ENCODE measurements around the gene CD59. TPM values are rescaled to one million over a fixed set of nuclear protein-coding genes. Genes with fewer than 3 reads are reported as not detected.

The CD59 gene
- total RNA-seq, 4 donors from 2014 or later, result 309 to 520 (median 422) TPM

DNA sequence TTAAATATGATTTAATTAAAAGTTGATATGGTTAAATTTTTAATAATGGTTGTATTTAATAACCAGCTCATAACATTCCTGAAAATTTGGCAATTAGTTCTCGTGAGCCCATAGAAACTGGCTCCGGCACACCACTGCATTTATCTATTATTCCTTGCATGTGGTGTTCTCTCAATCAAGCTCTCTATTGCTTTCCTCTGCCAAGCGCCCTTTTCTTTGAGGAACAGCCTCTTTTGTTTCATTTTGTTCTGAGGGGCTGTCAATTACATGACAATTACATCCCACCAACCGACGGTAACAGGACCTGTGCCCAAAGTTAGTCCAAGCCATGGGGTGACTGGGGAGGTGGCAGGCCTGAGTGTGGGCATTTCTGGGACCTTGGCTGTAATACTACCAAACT lies 43.7 kb downstream of the CD59 start:
- H3K4me3 ChIP-seq, result no peak overlapping the region
- H3K27me3 ChIP-seq, result no peaks in the 10 kb centered on the region
- peaks cover 80% of the 10 kb centered on the region for H3K4me1 ChIP-seq
- no peaks in the 10 kb centered on the region for H3K36me3 ChIP-seq
- H3K27ac ChIP-seq, result peak overlapping the region; percentile 91
- TF ChIP-seq EP300 (IDR thresholded peaks at IDR 0.05) (no peak), POLR2AphosphoS5 (IDR thresholded peaks at IDR 0.05) (no peak), POLR2A (IDR thresholded peaks at IDR 0.05) (no peak)
- TF ChIP-seq, protein P1, sequence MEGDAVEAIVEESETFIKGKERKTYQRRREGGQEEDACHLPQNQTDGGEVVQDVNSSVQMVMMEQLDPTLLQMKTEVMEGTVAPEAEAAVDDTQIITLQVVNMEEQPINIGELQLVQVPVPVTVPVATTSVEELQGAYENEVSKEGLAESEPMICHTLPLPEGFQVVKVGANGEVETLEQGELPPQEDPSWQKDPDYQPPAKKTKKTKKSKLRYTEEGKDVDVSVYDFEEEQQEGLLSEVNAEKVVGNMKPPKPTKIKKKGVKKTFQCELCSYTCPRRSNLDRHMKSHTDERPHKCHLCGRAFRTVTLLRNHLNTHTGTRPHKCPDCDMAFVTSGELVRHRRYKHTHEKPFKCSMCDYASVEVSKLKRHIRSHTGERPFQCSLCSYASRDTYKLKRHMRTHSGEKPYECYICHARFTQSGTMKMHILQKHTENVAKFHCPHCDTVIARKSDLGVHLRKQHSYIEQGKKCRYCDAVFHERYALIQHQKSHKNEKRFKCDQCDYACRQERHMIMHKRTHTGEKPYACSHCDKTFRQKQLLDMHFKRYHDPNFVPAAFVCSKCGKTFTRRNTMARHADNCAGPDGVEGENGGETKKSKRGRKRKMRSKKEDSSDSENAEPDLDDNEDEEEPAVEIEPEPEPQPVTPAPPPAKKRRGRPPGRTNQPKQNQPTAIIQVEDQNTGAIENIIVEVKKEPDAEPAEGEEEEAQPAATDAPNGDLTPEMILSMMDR (IDR thresholded peaks at IDR 0.05), result no peak
- no peak for DNase-seq (ENCODE audit: low spot score in 2 of 2)
- 56% methylated on average over 5 of the region's 5 CpGs for WGBS
- no peaks in the 10 kb centered on the region for H3K9me3 ChIP-seq

DNA sequence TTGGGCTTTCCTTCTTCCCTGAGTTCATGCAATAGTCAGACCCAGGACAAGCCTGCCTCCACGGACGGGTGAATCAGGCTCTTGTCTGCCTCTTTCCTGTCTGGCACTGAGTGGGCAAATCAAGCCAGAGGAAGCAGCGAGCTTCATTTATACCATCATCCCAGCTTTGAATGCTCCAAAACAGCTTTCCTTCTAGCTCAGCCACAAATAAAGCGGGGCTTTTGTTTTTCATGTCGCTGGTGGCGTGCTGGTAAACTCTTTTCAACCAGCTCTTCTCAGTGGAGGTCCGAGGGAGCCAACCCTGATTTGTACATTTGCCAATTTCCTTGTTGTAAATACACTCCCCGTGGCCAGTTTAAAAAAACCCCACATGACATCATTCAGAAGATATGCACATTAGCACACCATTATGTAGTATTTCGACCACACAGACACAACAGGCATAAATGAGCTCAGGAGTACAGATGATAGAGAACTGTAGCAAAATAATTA lies 44.2 kb downstream of the CD59 start:
- Histone ChIP-seq H3K27ac (peak overlapping the region; percentile 91), H3K4me1 (peaks cover 75% of the 10 kb centered on the region), H3K27me3 (no peaks in the 10 kb centered on the region), H3K36me3 (no peaks in the 10 kb centered on the region), H3K9me3 (no peaks in the 10 kb centered on the region), H3K4me3 (no peak overlapping the region)
- TF ChIP-seq POLR2A (IDR thresholded peaks at IDR 0.05) (no peak), POLR2AphosphoS5 (IDR thresholded peaks at IDR 0.05) (peak in 1 of 3 donors; percentile 44), EP300 (IDR thresholded peaks at IDR 0.05) (no peak)
- TF ChIP-seq, protein P1 (IDR thresholded peaks at IDR 0.05), result no peak
- DNase-seq (ENCODE audit: low spot score in 2 of 2), result peak in 1 of 2 donors; percentile 87
- WGBS, result 20% methylated on average over 9 of the region's 9 CpGs

DNA sequence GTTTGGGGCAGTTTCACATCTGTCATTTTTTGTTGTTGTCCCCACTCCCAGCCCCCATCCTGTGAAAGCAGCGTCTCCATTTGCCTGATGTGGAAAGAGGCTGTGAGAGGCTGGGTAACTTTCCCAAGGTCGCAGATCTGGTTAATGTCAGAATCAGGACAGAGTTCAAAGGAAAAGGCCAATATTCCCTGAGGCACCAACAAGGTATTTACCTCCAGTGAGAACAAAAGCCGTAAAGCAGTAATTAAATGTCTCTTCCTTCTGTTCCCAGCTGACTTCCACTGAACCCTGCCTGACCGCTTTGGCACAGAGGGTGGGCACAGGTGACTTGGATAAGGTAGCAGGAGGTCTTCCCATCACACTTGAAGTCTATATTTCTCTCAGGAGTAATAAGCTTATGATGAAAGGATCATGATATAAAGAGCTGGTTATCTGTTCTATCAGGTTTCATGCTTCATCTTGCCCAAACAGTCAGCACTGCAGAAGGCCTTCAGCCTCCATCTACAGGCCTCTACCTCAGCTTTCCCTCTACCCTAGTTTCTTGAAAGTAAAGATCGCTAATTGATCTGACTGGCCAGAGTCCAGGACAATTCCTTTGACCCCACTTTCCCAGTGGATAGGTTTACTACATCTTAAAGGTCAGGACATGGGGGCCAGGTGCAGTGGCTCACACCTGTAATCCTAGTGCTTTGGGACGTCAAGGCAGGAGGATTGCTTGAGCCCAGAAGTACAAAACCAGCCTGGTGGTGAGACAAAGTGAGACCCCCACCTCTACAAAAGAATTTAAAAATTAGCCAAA lies 45.0 kb downstream of the CD59 start:
- WGBS, result 53% methylated on average over 6 of the region's 6 CpGs

DNA sequence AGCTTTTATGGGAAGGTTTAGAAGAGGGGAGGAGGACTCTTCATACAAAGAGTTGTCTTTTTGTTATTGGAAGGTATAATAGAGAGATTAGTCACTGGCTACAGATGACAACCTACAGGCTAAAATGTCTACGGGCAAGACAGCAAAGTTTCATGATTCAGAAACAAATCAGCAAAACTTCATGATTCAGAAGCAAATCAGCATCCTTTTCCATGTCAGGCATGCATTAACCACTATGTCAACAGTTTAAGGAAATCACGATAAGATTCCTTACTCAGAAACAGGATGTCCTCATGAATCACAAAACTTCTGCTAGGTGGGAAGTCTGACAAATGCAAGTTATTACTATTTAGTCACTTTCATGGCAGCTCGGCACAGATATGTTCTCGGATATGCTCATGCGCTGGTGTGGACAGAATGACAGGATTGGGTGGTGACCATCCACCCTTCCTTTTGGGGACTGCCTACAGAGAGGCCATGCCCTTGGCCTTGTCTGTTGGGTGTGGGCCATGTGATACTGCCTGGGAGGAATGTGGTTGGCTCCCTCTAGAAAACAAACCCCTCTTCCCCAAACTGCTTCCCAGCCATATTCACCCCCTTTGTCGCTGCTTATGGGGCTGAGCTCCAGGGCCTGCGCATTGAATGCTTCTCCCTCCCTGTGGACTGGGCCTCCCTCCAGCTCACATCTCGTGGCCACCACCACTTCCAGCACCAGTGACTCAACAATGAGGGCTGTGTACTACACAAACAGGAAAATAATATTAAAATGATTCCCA lies 45.7 kb downstream of the CD59 start:
- WGBS, result 33% methylated on average over 8 of the region's 8 CpGs
- Histone ChIP-seq H3K36me3 (no peaks in the 10 kb centered on the region), H3K27ac (peak overlapping the region; percentile 91), H3K4me3 (no peak overlapping the region), H3K9me3 (no peaks in the 10 kb centered on the region), H3K27me3 (no peaks in the 10 kb centered on the region), H3K4me1 (peaks cover 60% of the 10 kb centered on the region)
- TF ChIP-seq POLR2AphosphoS5 (IDR thresholded peaks at IDR 0.05), result peak; percentile 10 to 70 (median 38)
- TF ChIP-seq, protein P1 (IDR thresholded peaks at IDR 0.05), result no peak
- peak in 1 of 2 donors; percentile 92 for DNase-seq (ENCODE audit: low spot score in 2 of 2)

More for the DNA sequence above, 45.0 kb downstream of the CD59 start:
- no peak for DNase-seq (ENCODE audit: low spot score in 2 of 2)
- Histone ChIP-seq H3K27me3 (no peaks in the 10 kb centered on the region), H3K27ac (peak overlapping the region; percentile 91), H3K4me1 (peaks cover 67% of the 10 kb centered on the region), H3K9me3 (no peaks in the 10 kb centered on the region), H3K36me3 (no peaks in the 10 kb centered on the region), H3K4me3 (no peak overlapping the region)
- TF ChIP-seq, protein P1 (IDR thresholded peaks at IDR 0.05), result no peak
- TF ChIP-seq EP300 (IDR thresholded peaks at IDR 0.05) (no peak), POLR2A (IDR thresholded peaks at IDR 0.05) (no peak), POLR2AphosphoS5 (IDR thresholded peaks at IDR 0.05) (peak in 2 of 3 donors; percentile 9 to 17)

DNA sequence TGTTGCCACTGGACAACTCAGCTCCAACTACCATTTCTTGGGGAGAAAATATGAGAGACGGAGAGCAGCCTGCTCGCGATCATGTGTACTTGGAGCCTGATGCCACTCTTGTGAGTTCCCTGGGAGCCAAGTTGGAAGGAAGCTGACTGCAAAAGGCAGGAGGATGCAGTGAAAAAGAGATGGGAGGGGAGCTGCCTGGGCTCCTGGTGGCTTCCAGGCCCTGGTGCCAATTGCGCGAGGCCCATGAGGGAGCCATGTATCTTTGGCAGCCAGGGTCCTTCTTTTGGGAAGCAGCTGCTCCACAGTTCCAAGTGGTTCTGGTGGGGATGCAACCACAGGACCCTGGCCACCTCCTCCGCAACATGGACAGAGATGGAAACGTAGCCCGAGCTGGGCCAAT lies 46.7 kb downstream of the CD59 start:
- Histone ChIP-seq H3K4me3 (no peak overlapping the region), H3K27me3 (no peaks in the 10 kb centered on the region), H3K27ac (peak overlapping the region; percentile 91), H3K36me3 (no peaks in the 10 kb centered on the region), H3K9me3 (no peaks in the 10 kb centered on the region), H3K4me1 (peaks cover 51% of the 10 kb centered on the region)
- TF ChIP-seq, protein P1 (IDR thresholded peaks at IDR 0.05), result no peak
- TF ChIP-seq POLR2AphosphoS5 (IDR thresholded peaks at IDR 0.05) (no peak), EP300 (IDR thresholded peaks at IDR 0.05) (no peak)
- WGBS, result over 99% methylated on average over 8 of the region's 8 CpGs
- no peak for DNase-seq (ENCODE audit: low spot score in 2 of 2)

All from suprapubic skin (tissue), 4 donors.